Activated CD4-positive, alpha-beta T cell treated with anti-CD3 and anti-CD28 coated beads, Interleukin-10, Interleukin-2, amounts not matched to agents 100 ng/mL and 50 ng/mL, durations not matched to agents 16 hours and 8 hours (primary cell): Measurements from ENCODE around the gene IDI2.

Experiments used
- DNase-seq: peaks from one replicate; pipeline ENCODE4 v3.0.0-alpha.2; 2020

IDI2 gene

GRCh38 chr10:1003884-1004670 lies 21.6 kb downstream of the IDI2 start:
- DNase-seq: no peak

DNA sequence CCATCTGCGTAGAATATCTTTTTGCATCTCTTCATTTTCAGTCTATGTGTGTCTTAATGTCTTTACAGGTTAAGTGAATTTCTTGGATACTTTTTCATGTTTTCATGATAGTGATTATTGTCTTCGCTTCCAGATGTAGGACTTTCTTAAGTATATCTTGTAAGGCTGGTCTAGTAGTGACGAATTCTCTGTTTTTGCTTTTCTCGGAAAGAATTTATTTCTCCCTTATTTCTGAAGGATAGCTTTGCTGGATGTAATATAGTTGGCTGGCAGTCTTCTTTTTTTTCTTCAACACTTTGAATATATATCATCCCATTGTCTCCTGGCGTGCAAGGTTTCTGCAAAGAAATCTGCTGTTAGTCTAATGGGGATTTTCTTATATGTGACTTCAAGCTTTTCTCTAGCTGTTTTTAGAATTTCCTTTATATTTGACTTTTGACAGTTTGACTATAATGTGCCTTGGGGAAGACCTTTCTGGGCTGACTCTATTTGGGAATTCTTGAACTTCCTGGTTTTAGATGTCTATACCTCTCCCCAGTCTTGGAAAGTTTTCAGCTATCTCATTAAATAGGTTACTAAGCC lies 23.1 kb downstream of the IDI2 start:
- no peak for DNase-seq

- no peak for DNase-seq
These were observed 28.2 kb downstream of the IDI2 start for GRCh38 chr10:997266-998022.

DNA sequence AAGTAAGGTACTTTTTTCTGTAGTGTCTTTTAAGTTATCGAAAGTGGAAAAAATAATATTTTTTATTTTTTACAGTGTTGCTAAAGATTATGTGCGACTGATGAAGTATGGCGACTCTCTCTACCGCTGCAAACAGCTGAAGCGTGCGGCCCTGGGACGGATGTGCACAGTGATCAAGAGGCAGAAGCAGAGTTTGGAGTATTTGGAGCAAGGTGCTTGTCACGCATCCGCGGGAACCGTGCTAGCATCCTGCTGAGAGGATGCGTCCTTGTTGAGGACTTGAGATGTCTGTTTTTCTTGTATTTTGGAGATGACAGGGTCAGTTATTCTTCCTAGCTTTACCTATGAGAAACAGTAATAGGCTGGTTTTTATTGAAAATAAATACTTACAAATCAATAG lies 29.6 kb downstream of the IDI2 start:
- DNase-seq: no peak

DNA sequence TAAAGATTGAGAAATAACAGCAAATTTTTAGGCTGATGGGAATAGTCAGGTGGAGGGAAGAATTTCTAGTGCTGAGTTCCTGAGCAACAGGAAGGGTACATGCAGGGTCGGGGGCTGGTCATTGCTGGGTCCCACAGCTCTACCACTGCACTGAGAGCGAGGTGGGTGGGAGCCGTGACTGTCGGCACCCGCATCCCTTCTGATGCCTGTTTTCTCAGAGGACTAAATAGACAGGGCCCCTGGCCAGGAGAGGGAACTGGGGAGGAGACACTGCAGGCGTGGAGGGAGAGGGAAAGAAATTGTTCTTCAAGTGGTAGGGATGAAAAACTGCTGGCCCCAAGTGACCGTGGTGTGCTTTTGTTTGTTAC lies 30.1 kb downstream of the IDI2 start:
- no peak for DNase-seq

GRCh38 chr10:994836-995558 lies 30.7 kb downstream of the IDI2 start:
- no peak for DNase-seq

- no peak for DNase-seq
These were observed 32.8 kb downstream of the IDI2 start for GRCh38 chr10:992871-993270.

- no peak for DNase-seq
These were observed 33.2 kb downstream of the IDI2 start for GRCh38 chr10:992467-992866.

- DNase-seq: no peak
These were observed 34.9 kb downstream of the IDI2 start for GRCh38 chr10:990808-991207.

GRCh38 chr10:988667-989545 lies 36.8 kb downstream of the IDI2 start:
- DNase-seq: no peak

GRCh38 chr10:987870-988666 lies 37.6 kb downstream of the IDI2 start, which contains the start of gene GTPBP4:
GTPBP4 (plus strand) TSS chr10:988434; CDS start chr10:988480, 46 bp downstream.
- peak; percentile 98 for DNase-seq

DNA sequence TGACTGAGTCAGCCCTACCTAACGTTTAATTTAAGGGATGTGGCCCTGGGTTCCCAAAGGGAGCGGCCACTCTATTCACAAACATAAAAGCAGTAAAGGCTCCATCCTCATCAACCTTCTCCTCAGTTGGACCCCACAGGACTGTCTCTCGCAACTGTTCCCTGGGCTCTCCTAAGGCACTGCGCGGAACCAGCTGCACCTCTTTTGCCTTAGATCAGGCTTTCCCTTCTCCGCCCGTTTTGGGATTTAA lies 38.1 kb downstream of the IDI2 start:
- no peak for DNase-seq

DNA sequence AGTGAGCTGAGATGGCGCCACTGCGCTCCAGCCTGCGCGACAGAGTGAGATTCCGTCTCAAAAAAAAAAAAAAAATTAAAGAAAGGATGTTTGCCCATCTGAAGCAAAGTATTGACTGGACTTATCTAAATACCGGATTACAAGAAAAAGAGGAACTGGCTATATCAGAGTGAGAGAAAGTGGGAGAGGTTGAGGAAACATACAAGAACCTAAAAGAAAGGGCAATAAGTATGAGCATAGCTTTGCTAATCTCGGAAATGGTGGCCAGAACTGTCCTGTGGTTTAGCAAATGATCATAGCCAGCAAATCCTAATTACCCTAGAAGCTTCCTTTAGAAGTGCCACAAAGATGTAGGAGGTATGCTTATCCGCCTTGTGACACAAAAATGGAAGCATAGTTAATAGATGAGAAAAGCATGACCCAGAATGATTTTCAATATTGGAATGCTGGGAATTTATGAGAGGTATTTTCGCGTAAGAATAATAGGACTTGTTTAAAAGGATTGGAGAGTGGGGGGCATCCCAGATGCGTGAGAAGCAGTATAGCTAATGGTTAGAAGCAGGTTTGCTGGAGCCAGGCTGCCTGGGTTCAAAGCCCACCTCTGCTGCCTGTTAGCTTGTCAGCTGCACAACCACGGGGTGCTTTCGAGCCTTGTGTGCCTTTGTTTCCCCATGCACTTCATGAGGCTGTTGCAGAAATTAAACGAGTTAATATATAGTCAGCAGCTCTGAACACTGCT lies 38.6 kb downstream of the IDI2 start:
- no peak for DNase-seq

- DNase-seq: peak; percentile 27
These were observed 39.4 kb downstream of the IDI2 start for GRCh38 chr10:986137-986825.

DNA sequence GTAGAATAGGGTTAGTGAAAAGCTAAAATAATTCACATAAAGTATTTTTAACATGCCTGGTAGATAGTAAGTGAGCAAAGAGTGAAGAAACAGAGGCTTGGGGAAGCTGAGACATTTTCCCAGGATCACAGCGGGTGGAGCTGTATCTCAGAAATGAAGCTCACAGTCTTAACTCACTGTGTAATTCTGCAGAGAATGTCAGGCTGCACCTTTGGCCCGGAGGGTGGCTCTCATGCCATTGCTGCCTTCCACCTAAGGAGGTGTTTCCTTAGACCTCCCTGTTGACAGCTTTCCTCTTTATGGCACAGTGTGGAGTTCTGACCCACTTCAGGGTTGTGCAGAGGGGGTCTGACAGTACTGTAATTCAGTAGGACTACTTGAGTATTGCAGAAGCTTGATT lies 40.3 kb downstream of the IDI2 start:
- DNase-seq: no peak

DNA sequence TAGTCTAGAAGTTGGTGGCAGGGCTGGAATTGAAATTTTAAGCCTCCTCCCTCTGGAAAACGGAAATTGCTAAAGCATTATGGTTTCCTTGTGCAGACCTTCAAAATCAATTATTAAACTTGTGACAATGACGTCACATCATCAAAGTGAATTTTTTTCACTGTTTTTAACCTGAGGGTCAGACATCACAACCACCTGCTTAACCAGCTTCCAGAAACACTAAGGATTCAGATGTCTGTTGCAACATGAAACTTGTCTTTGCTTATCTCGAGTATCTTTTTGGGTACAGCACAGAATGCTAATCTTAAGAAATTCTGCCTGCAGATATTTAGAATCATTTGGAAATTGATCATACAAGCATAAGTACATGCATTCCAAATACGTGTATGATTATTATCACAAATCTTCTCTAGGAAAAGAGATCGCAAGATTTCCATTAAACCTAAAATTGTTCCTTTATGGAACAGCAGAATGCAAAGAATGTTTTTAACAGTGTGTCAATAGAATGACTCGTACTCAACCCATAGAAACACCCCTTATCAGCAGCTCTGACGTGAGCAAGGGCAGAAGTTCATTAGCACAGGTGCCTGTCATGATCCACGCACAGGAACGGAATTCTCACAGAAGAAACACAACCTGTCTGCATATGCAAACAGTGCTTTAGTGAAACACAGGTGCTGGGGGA lies 41.5 kb downstream of the IDI2 start:
- no peak for DNase-seq

GRCh38 chr10:983401-983800 lies 42.3 kb downstream of the IDI2 start:
- DNase-seq: no peak

DNA sequence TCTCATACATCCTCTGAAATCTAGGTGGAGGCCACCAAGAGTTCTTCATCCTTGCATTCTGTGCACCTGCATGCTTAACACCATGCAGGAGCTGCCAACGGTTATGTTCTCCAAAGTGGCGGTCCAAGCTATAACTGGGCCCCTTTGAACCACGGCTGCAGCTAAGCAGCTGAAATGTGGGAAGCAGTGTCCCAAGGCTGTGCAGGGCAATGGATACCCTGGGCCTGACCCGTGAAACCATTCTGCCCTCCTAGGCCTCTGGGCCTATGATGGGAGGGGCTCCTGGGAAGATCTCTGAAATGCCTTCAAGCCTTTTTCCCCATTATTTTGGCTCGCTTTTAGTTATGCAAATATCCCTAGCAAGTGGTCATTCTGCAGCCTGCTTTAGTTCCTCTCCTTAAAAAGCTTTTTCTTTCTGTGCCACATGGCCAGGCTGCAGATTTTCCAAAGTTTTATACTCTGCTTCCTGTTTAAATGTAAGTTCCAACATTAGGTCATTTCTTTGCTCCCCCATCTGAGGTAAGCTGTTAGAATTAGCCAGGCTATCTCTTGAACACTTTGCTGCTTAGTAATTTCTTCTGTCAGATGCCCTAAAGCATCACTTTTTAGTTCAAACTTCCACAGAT lies 45.1 kb downstream of the IDI2 start:
- no peak for DNase-seq

- no peak for DNase-seq
These were observed 46.7 kb downstream of the IDI2 start for GRCh38 chr10:978826-979421.
